GM13977 (cell line): ENCODE results near the gene RARB.

Experiments
- DNase-seq: peaks from one replicate; pipeline ENCODE4 v3.0.0; 2012; ENCODE audit warnings: low spot score
- CTCF ChIP-seq: IDR thresholded peaks from 2 replicates; pipeline ENCODE4 v1.5.1; 2012; ENCODE audit warnings: mild to moderate bottlenecking, control low read depth; ENCODE audit not compliant: insufficient read depth; ENCODE audit errors: extremely low read depth, missing control alignments
- in situ Hi-C: fragments of 300-500 bp; cut with MboI; formaldehyde crosslinking; loops from one replicate; pipeline ENCODE4 v1.12.0; 2022; ENCODE audit warnings: low sequenced_read_pairs, low pct_unique_long_range_greater_than_20kb, mixed read lengths, inconsistent platforms; ENCODE audit not compliant: unreplicated experiment

RARB gene

GRCh38 chr3:25571285-25571684, 143.2 kb downstream of the RARB start:
- DNase-seq, result no peak
- in situ Hi-C loops, result no loop called here
- no peak for TF ChIP-seq CTCF

GRCh38 chr3:25572336-25572735, 144.3 kb downstream of the RARB start:
- in situ Hi-C loops, result no loop called here
- TF ChIP-seq CTCF, result no peak
- no peak for DNase-seq

DNA sequence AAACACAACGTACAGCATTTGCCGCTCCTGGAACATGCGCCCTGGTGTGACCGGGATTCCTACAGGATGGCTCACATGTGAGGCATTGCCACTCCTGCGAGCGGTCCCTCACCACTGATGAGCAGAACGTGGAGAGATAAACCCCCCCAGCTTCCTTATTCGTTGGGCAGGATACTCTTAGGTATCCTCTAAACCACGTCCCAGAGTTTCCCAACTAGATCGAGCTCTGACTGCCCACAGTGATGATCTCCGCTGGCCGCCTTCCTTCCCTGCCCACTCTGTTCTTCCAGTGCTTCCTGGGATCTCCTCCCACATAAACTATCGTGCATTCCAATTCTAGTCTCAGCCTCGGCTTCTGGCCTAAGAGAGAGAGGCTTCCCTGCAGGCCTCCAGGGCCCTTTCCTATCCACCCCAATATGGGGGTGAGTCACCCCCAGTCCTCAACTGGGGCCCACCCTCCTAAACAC, 144.9 kb downstream of the RARB start:
- in situ Hi-C loops, result no loop called here
- no peak for TF ChIP-seq CTCF
- DNase-seq, result no peak

- in situ Hi-C loops, result no loop called here
- no peak for DNase-seq
- no peak for TF ChIP-seq CTCF
These were observed 145.5 kb downstream of the RARB start for GRCh38 chr3:25573386-25574171.

DNA sequence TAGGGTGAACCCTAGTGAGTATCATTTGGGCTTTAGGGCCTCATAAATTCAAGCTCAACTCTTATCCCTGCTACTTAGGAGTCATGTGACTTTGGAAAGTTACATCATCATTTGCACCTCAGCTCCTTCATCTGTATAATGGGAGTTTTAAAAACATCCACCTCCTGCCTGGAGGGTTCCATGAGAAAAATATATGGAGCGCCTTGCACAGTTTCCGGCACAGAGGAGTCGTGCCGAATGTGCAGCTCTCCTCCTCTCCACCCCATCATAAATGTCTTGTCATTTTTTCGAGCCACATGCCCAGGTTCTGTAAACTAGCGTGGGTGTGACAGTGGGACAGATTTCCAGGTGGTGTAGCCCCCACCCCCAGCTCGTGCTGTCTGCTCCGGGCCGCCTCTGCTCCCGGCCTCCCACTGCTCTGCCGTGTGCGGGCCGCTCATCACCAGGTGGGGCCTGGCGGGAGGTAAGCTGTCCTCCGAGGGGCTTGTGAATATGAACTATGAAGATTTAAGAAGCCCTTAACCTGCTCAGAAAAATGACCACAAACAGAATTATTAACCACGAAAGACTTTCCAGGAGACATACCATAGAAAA, 146.2 kb downstream of the RARB start:
- no peak for TF ChIP-seq CTCF
- no peak for DNase-seq
- in situ Hi-C loops, result no loop called here

DNA sequence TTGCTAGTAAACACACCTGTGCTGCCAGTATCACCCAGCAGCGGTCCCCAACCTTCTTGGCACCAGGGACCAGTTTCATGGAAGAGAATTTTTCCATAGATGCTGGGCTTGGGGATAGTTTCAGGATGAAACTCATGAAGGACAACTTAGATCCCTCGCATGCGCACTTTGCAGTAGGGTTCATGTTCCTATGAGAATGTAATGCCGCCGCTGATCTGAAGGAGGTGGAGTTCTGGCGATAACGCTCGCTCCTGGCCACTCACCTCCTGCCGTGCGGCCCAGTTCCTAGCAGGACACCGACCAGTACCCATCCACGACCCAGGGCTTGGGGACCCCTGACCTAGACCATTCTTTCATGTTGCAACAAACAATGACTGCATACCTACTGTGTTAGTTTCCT, 146.9 kb downstream of the RARB start:
- in situ Hi-C loops, result no loop called here

More for the DNA sequence above, 146.9 kb downstream of the RARB start:
- DNase-seq, result no peak
- TF ChIP-seq CTCF, result no peak
